SU-DHL-6 (cell line): Measurements from ENCODE around the gene OGDHL.

Experiments used
- H2AFZ ChIP-seq: fragments of 200-600 bp; sonication (generic); 2 replicates; pipeline ENCODE4 v1.6.1; 2014; ENCODE audit warnings: low read depth, mild to moderate bottlenecking, moderate library complexity, mixed read lengths, antibody characterized with exemption, low read length; ENCODE audit not compliant: severe bottlenecking
- H3F3A ChIP-seq: fragments of 200-600 bp; shearing (Covaris generic); 2 replicates; pipeline ENCODE4 v1.6.0; 2016; ENCODE audit warnings: antibody characterized with exemption, mild to moderate bottlenecking; ENCODE audit not compliant: insufficient read depth
- H3K27ac ChIP-seq: fragments of 200-600 bp; sonication (generic); 2 replicates; pipeline ENCODE4 v1.5.1; 2016; ENCODE audit warnings: low read depth, mild to moderate bottlenecking, low read length, moderate library complexity, mixed read lengths
- H3K27me3 ChIP-seq: fragments of 200-600 bp; sonication (generic), shearing (Covaris generic); 2 replicates; pipeline ENCODE4 v1.6.0; 2014; ENCODE audit warnings: mild to moderate bottlenecking, low read length
- H3K36me3 ChIP-seq: fragments of 200-600 bp; sonication (generic); 2 replicates; pipeline ENCODE4 v1.6.1; 2014; ENCODE audit warnings: mild to moderate bottlenecking, low read length, mixed read lengths
- H3K4me2 ChIP-seq: fragments of 300-600, 200-600 bp; shearing (Covaris generic), sonication (generic); 2 replicates; pipeline ENCODE4 v1.6.0; 2014; ENCODE audit warnings: low read length, low read depth, mild to moderate bottlenecking; ENCODE audit not compliant: poor library complexity, severe bottlenecking
- H3K4me3 ChIP-seq: fragments of 200-600 bp; sonication (generic); 2 replicates; pipeline ENCODE4 v1.5.1; 2014; ENCODE audit warnings: antibody characterized with exemption, low read length, mild to moderate bottlenecking, mixed read lengths; ENCODE audit not compliant: insufficient read depth, poor library complexity, severe bottlenecking
- H3K79me2 ChIP-seq: fragments of 200-600 bp; sonication (generic); 2 replicates; pipeline ENCODE4 v1.6.1; 2014; ENCODE audit warnings: mild to moderate bottlenecking, low read length, moderate library complexity; ENCODE audit not compliant: insufficient read depth
- H3K9ac ChIP-seq: fragments of 200-600 bp; sonication (generic); 2 replicates; pipeline ENCODE4 v1.7.0; 2014; ENCODE audit warnings: mild to moderate bottlenecking, low read length
- H3K9me2 ChIP-seq: fragments of 200-600 bp; sonication (generic); replicated peaks from 2 replicates; pipeline ENCODE4 v1.6.1; 2014; ENCODE audit warnings: low read length; ENCODE audit not compliant: insufficient read depth
- H3K9me3 ChIP-seq: fragments of 200-600 bp; sonication (generic); 2 replicates; pipeline ENCODE4 v1.6.1; 2014; ENCODE audit warnings: low read length, mixed read lengths; ENCODE audit not compliant: insufficient read depth
- H4K20me1 ChIP-seq: fragments of 200-600 bp; sonication (generic); 2 replicates; pipeline ENCODE4 v1.6.1; 2014; ENCODE audit warnings: low read depth, mild to moderate bottlenecking, antibody characterized with exemption, low read length, moderate library complexity, mixed read lengths
- EZH2phosphoT487 ChIP-seq: fragments of 200-600 bp; sonication (generic), shearing (Covaris generic); conservative IDR thresholded peaks from 2 replicates; pipeline ENCODE4 v1.6.1; 2018; ENCODE audit warnings: mild to moderate bottlenecking, antibody characterized with exemption, low read length, moderate library complexity, mixed read lengths
- TF ChIP-seq, protein P1 (sequence below): fragments of 200-600 bp; sonication (generic); IDR thresholded peaks from one replicate; pipeline ENCODE4 v1.5.1; 2017; ENCODE audit warnings: antibody characterized with exemption, mild to moderate bottlenecking, low read length, moderate library complexity; ENCODE audit not compliant: insufficient read depth, poor library complexity, severe bottlenecking

The OGDHL gene

DNA sequence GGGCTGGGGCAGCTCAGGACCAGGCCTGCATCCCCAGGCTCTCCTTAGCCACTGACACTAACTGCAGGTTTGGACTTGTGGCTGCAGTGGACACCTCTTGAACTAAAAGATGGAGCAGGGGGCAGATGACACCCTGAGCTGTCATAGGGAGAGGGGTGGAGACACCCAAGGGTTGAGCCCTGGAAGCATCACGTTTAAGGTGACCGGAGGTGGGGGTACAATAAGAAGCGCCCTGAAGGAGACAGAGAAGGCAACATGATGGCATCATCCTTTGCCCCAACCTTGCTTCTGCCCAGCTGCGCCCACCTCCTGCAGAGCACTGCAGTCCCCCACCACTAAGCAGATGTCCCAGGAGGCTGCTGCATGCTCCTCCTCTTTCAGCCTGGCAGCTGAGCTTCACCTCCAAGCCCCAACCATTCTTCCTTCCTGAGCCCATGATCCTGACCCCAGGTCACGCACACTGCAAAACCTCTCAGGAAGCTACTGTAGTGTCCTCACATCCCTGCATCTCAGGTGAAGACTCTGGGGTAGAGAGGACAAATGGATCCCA, 25.5 kb downstream of the OGDHL start:
- no peak overlapping the region for H3K4me3 ChIP-seq
- no peaks in the 10 kb centered on the region for H4K20me1 ChIP-seq
- H3K27ac ChIP-seq: no peak overlapping the region
- TF ChIP-seq, protein P1, sequence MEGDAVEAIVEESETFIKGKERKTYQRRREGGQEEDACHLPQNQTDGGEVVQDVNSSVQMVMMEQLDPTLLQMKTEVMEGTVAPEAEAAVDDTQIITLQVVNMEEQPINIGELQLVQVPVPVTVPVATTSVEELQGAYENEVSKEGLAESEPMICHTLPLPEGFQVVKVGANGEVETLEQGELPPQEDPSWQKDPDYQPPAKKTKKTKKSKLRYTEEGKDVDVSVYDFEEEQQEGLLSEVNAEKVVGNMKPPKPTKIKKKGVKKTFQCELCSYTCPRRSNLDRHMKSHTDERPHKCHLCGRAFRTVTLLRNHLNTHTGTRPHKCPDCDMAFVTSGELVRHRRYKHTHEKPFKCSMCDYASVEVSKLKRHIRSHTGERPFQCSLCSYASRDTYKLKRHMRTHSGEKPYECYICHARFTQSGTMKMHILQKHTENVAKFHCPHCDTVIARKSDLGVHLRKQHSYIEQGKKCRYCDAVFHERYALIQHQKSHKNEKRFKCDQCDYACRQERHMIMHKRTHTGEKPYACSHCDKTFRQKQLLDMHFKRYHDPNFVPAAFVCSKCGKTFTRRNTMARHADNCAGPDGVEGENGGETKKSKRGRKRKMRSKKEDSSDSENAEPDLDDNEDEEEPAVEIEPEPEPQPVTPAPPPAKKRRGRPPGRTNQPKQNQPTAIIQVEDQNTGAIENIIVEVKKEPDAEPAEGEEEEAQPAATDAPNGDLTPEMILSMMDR: no peak
- no peak for TF ChIP-seq EZH2phosphoT487
- H3K9me2 ChIP-seq: no peaks in the 10 kb centered on the region
- no peaks in the 10 kb centered on the region for H3F3A ChIP-seq
- H3K9me3 ChIP-seq: no peaks in the 10 kb centered on the region
- H3K27me3 ChIP-seq: no peaks in the 10 kb centered on the region
- no peaks in the 10 kb centered on the region for H3K79me2 ChIP-seq
- H3K9ac ChIP-seq: no peak overlapping the region
- no peak overlapping the region for H2AFZ ChIP-seq
- no peak overlapping the region for H3K4me2 ChIP-seq
- H3K36me3 ChIP-seq: no peaks in the 10 kb centered on the region

DNA sequence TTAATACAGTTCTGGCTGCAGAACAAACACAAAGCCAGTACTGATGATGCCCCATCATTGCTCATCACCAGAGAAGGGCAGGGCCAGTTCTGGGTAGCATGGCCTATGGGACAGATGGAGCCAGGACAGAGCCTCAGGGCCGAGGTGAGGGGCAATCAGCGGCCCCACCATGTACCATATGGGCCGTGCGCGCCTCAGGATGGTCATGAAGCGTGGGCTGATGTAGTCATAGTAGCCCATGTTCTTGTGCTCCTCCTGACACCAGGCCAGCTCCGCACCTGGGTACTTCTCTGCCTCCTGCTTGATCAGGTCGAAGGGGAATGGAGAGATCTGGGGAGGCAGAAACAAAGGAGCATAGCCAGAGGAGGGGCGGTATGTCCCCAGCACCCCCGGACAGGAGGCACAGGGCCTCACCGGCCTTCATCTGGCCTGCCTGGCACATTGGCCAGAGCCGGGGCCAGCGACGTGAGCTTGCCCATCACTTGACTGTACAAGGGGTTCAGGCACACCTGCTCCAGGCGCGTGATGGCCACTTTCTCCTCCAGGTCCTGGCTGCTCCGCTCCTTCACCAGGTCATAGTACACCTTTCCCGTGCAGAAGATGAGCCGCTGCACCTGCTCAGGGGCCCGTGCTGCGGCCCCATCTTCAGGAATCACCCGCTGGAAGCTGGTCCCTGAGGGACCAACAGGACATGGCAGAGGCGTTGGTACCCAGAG, 26.1 kb downstream of the OGDHL start:
- Histone ChIP-seq H2AFZ (no peak overlapping the region), H3F3A (no peaks in the 10 kb centered on the region), H3K27me3 (no peaks in the 10 kb centered on the region), H3K9me3 (no peaks in the 10 kb centered on the region), H3K9me2 (no peaks in the 10 kb centered on the region), H3K27ac (no peak overlapping the region), H4K20me1 (no peaks in the 10 kb centered on the region), H3K9ac (no peak overlapping the region), H3K4me2 (no peak overlapping the region), H3K79me2 (no peaks in the 10 kb centered on the region), H3K4me3 (no peak overlapping the region), H3K36me3 (no peaks in the 10 kb centered on the region)
- no peak for TF ChIP-seq EZH2phosphoT487
- TF ChIP-seq, protein P1: no peak

DNA sequence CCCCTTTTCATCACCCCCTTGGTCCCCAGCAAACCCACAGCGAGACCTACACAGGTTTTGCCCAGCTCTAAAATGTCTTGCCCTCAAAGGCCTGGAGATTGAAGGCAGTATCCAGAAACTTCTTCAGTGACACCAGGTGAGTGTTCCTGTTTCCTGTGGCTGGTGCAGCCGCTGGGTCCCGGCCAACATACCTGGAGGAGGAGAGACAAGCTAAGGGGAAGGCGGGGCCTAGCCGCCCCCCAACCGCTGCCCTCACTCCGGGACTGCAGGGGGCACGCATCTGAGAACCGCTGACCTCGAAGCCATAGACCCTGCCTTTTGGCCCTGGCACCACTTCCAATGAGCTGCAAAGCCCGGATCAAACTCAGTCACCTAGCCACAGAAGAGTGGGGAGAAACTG, 27.0 kb downstream of the OGDHL start:
- TF ChIP-seq, protein P1: no peak
- TF ChIP-seq EZH2phosphoT487: no peak
- H3K36me3 ChIP-seq: no peaks in the 10 kb centered on the region
- no peak overlapping the region for H3K4me2 ChIP-seq
- no peaks in the 10 kb centered on the region for H3F3A ChIP-seq
- H3K9me2 ChIP-seq: no peaks in the 10 kb centered on the region
- H3K9me3 ChIP-seq: no peaks in the 10 kb centered on the region
- no peak overlapping the region for H2AFZ ChIP-seq
- H3K4me3 ChIP-seq: no peak overlapping the region
- H3K27me3 ChIP-seq: no peaks in the 10 kb centered on the region
- no peak overlapping the region for H3K9ac ChIP-seq
- no peaks in the 10 kb centered on the region for H3K79me2 ChIP-seq
- H4K20me1 ChIP-seq: no peaks in the 10 kb centered on the region
- H3K27ac ChIP-seq: no peak overlapping the region
